Hepatocyte (in vitro differentiated cells): ENCODE results near the gene ADORA2A.

Source experiments
- CTCF ChIP-seq: fragments of 200-600 bp; sonication (generic); IDR thresholded peaks from 2 replicates; pipeline ENCODE4 v1.5.1; 2016; ENCODE audit warnings: antibody characterized with exemption, mild to moderate bottlenecking; ENCODE audit not compliant: poor library complexity
- EZH2 ChIP-seq: fragments of 200-600 bp; sonication (generic); IDR thresholded peaks from 2 replicates; pipeline ENCODE4 v1.6.1; 2016; ENCODE audit warnings: antibody characterized with exemption, mild to moderate bottlenecking, borderline replicate concordance

DNA sequence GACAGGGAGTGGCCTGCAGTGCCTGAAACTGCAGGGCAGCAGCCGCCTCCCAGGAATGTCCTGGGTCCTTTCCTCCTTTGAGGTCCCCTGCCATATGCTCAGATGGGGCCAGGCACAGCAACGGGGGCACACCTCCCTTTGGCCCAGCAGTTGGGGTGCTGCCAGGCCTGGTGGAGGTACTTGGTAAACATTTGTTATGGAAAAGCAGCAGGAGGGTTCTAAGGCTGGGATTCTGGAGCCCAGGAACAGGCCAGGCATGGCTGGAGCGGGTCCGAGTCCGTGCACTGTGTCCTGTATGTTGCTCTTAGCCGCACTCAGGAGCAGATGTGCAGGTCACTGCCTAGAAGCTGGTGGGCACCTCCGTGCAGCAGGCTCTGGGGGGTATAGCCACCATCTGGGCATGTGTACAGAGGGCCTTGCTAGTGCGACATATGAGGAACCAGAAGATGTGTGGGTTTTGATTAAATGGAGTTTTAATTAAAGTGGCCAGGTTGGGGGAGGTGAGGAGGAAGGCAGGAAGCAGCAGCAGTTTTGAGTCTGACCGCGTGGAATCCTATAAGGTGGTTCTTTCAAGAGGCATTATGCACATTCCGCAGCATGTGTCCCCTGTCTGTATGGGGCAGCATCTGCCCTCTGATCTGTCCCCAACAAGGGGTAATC, 1.5 kb downstream of the ADORA2A start:
- TF ChIP-seq CTCF, result no peak
- no peak for TF ChIP-seq EZH2
